ENCODE measurements around the gene THOC1. TPM values are rescaled to one million over a fixed set of nuclear protein-coding genes. Genes with fewer than 3 reads are reported as not detected.

The THOC1 gene
- total RNA-seq, 1 experiment from 2014 or later, result 74.5 TPM

DNA sequence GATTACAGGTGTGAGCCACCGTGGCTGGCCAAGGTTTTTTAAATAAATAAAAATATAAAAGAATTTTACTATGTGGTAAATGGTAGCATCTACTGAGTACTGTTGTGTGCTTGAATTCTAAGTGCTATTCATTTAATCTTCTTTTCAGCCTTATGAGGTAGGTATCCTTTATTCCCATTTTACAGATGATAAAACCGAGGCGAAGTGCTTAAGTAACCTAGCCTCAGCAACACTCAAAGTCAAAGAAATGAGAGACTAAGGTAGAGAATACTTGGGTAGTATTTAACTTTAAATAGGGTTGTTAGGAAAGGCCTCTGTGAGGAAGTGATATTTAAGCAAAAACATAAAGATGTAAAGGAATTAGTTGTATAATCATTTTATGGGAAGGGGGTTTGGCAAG, 5.7 kb upstream of the THOC1 start:
- H3K9me3 ChIP-seq (ENCODE audit: control insufficient read depth, low read depth, low read length), result no peaks in the 10 kb centered on the region
- H2AK5ac ChIP-seq (ENCODE audit: insufficient read length, low read length), result no peak overlapping the region
- no peaks in the 10 kb centered on the region; a peak in 1 of 7 replicates for H3K36me3 Mint-ChIP-seq (ENCODE audit: insufficient read depth in 1 of 3, low read depth in 3 of 3)
- H3K4me1 Mint-ChIP-seq, result peaks cover 20 to 34% of the 10 kb centered on the region in 2 experiments
- no peak overlapping the region for H4K5ac ChIP-seq (ENCODE audit: insufficient read length, low read depth, low read length)
- H3K4me1 ChIP-seq (ENCODE audit: insufficient read depth, low read length), result peaks cover 4% of the 10 kb centered on the region; the same call in 1 of the 2 replicates
- H3K9me3 Mint-ChIP-seq, result no peaks in the 10 kb centered on the region; a peak in 1 of 5 replicates
- H3K4ac ChIP-seq (ENCODE audit: low read depth, low read length), result no peak overlapping the region
- no peak overlapping the region for H3K56ac ChIP-seq (ENCODE audit: insufficient read length, low read depth, low read length)
- no peak overlapping the region for H2BK15ac ChIP-seq (ENCODE audit: low read depth, low read length)
- no peaks in the 10 kb centered on the region for H3K79me1 ChIP-seq (ENCODE audit: insufficient read depth, low read depth, low read length, poor library complexity, severe bottlenecking)
- no peak overlapping the region for H2BK12ac ChIP-seq (ENCODE audit: insufficient read length, low read depth, low read length)
- no peak overlapping the region for H3T11ph ChIP-seq (ENCODE audit: low read length)
- WGBS (ENCODE audit: extremely low coverage, insufficient read length, low lambda C conversion rate), result no CpG with 5 or more reads among the region's 3 CpGs
- no peaks in the 10 kb centered on the region for H3K27me3 Mint-ChIP-seq (ENCODE audit: low read depth)
- H3K23me2 ChIP-seq (ENCODE audit: insufficient read length, low read depth, low read length, poor library complexity, severe bottlenecking), result peaks cover 4% of the 10 kb centered on the region
- no peak overlapping the region for H3K4me3 Mint-ChIP-seq
- no peak overlapping the region for H4K8ac ChIP-seq (replicated peaks; ENCODE audit: insufficient read length, low read depth, low read length)
- H3K79me2 ChIP-seq (ENCODE audit: insufficient read depth, low read length), result no peaks in the 10 kb centered on the region
- no peak overlapping the region for H3K18ac ChIP-seq (ENCODE audit: insufficient read length, low read depth, low read length)
- H2BK20ac ChIP-seq (ENCODE audit: low read depth, low read length, poor library complexity, severe bottlenecking), result no peak overlapping the region
- no peak overlapping the region for H2BK5ac ChIP-seq (ENCODE audit: insufficient read length, low read length)
- H3K23ac ChIP-seq (ENCODE audit: insufficient read length, low read depth, low read length), result no peak overlapping the region
- H2BK120ac ChIP-seq (ENCODE audit: low read depth, low read length, poor library complexity, severe bottlenecking), result no peak overlapping the region
- no peak overlapping the region for H3K27ac ChIP-seq (ENCODE audit: insufficient read length, low read depth, low read length)
- no peak overlapping the region for H3K14ac ChIP-seq (ENCODE audit: insufficient read depth, low read length)
- peak overlapping the region in 1 of 3 experiments; percentile 72; a peak in 2 of 7 replicates for H3K27ac Mint-ChIP-seq
- no peak overlapping the region for H3K9ac ChIP-seq (ENCODE audit: extremely low read depth, insufficient read length, low read length)
- no peak overlapping the region for H2AFZ ChIP-seq (ENCODE audit: low read length)
- H4K91ac ChIP-seq (ENCODE audit: insufficient read length, low read depth, low read length), result no peak overlapping the region
- no peak for DNase-seq
- no peaks in the 10 kb centered on the region for H4K20me1 ChIP-seq (ENCODE audit: control insufficient read depth, insufficient read depth, insufficient read length)
- no peaks in the 10 kb centered on the region for H3K27me3 ChIP-seq (ENCODE audit: insufficient read depth, low read length)
- TF ChIP-seq, protein P1, sequence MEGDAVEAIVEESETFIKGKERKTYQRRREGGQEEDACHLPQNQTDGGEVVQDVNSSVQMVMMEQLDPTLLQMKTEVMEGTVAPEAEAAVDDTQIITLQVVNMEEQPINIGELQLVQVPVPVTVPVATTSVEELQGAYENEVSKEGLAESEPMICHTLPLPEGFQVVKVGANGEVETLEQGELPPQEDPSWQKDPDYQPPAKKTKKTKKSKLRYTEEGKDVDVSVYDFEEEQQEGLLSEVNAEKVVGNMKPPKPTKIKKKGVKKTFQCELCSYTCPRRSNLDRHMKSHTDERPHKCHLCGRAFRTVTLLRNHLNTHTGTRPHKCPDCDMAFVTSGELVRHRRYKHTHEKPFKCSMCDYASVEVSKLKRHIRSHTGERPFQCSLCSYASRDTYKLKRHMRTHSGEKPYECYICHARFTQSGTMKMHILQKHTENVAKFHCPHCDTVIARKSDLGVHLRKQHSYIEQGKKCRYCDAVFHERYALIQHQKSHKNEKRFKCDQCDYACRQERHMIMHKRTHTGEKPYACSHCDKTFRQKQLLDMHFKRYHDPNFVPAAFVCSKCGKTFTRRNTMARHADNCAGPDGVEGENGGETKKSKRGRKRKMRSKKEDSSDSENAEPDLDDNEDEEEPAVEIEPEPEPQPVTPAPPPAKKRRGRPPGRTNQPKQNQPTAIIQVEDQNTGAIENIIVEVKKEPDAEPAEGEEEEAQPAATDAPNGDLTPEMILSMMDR (conservative IDR thresholded peaks at IDR 0.05), result no peak
- H3K4me2 ChIP-seq (ENCODE audit: insufficient read depth, insufficient read length, low read length), result no peak overlapping the region

Data from H9 (cell line).